ENCODE results near the gene EIF4G1. TPM values are rescaled to one million over a fixed set of nuclear protein-coding genes. Genes with fewer than 3 reads are reported as not detected.
A peak's percentile ranks its signal among the peaks of the same experiment; 100 is the strongest.

The EIF4G1 gene
- total and polyA plus RNA-seq, 10 of the 15 experiments (the other 5 are each of a cell fraction or from before 2014, with no cell fraction given), result 5.7 to 462 (median 237) TPM

DNA sequence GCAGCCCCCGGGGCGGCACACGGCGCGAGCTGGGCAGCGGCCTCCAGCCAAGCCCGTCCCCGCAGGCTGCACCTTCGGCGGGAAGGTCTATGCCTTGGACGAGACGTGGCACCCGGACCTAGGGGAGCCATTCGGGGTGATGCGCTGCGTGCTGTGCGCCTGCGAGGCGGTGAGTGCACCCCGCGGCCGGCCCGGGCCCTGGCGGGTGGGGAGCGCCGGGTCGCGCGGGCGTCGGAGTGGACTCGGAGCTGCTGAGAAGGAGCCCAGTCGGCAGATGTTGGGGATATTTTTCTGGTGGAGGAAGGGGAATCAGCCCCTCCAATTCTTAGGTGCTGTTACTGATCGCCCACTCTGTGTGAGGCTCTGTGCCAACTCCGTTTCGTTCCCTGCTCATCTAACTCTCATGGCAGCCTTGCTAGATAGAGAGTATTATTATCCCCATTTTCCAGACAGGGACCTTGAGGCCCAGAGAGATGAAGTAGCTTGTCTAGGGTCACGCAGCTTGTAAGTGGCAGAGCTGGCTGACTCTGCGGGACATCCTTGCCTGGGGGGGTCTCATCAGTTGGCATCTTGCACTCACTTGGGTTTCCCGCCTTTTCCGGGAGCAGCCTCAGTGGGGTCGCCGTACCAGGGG lies 66.3 kb downstream of the EIF4G1 start:
- TF ChIP-seq, protein P1, sequence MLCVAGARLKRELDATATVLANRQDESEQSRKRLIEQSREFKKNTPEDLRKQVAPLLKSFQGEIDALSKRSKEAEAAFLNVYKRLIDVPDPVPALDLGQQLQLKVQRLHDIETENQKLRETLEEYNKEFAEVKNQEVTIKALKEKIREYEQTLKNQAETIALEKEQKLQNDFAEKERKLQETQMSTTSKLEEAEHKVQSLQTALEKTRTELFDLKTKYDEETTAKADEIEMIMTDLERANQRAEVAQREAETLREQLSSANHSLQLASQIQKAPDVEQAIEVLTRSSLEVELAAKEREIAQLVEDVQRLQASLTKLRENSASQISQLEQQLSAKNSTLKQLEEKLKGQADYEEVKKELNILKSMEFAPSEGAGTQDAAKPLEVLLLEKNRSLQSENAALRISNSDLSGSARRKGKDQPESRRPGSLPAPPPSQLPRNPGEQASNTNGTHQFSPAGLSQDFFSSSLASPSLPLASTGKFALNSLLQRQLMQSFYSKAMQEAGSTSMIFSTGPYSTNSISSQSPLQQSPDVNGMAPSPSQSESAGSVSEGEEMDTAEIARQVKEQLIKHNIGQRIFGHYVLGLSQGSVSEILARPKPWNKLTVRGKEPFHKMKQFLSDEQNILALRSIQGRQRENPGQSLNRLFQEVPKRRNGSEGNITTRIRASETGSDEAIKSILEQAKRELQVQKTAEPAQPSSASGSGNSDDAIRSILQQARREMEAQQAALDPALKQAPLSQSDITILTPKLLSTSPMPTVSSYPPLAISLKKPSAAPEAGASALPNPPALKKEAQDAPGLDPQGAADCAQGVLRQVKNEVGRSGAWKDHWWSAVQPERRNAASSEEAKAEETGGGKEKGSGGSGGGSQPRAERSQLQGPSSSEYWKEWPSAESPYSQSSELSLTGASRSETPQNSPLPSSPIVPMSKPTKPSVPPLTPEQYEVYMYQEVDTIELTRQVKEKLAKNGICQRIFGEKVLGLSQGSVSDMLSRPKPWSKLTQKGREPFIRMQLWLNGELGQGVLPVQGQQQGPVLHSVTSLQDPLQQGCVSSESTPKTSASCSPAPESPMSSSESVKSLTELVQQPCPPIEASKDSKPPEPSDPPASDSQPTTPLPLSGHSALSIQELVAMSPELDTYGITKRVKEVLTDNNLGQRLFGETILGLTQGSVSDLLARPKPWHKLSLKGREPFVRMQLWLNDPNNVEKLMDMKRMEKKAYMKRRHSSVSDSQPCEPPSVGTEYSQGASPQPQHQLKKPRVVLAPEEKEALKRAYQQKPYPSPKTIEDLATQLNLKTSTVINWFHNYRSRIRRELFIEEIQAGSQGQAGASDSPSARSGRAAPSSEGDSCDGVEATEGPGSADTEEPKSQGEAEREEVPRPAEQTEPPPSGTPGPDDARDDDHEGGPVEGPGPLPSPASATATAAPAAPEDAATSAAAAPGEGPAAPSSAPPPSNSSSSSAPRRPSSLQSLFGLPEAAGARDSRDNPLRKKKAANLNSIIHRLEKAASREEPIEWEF (IDR thresholded peaks at IDR 0.05; ENCODE audit: insufficient replicate concordance, low read depth, low read length), result no peak
- TF ChIP-seq CBFB (IDR thresholded peaks at IDR 0.05; ENCODE audit: low read depth), result no peak
- peak; percentile 88 for TF ChIP-seq SUZ12 (IDR thresholded peaks at IDR 0.05; ENCODE audit: unreplicated experiment)
- peak; percentile 78; the same call in 1 of the 2 replicates for TF ChIP-seq EZH2 (IDR thresholded peaks at IDR 0.05; ENCODE audit: borderline replicate concordance, control insufficient read depth, low read depth, low read length)
- TF ChIP-seq IKZF1 (conservative IDR thresholded peaks at IDR 0.05), result no peak
- FAIRE-seq, result no peak
- ATAC-seq, result no peak
- ChIA-PET SMC1A (ENCODE audit: uncharacterized antibody, unreplicated experiment) (no interaction called here), POLR2A (no interaction called here), CTCF (no interaction called here), RAD21 (ENCODE audit: unreplicated experiment) (no interaction called here)
- no peak overlapping the region for H3K4me3 ChIP-seq
- H3K4me2 ChIP-seq (ENCODE audit: control insufficient read depth, insufficient read depth), result no peak overlapping the region
- H3K27me3 ChIP-seq (replicated peaks in 1 of 2; ENCODE audit: control insufficient read depth in 2 of 2, insufficient read depth in 2 of 2, low read length in 1 of 2), result peaks cover 17 to 21% of the 10 kb centered on the region in 2 experiments
- no TSS peak for BruUV-seq (replicated peaks)
- 16% methylated on average over 29 of the region's 42 CpGs for WGBS (ENCODE audit: insufficient coverage, insufficient replicate concordance, low lambda C conversion rate, missing lambda C conversion rate)
- H4K20me1 ChIP-seq (ENCODE audit: control insufficient read depth, insufficient read depth), result no peaks in the 10 kb centered on the region
- H3K27ac ChIP-seq (ENCODE audit: control insufficient read depth, insufficient read depth), result no peak overlapping the region
- no peaks in the 10 kb centered on the region for H3K4me1 ChIP-seq (ENCODE audit: control insufficient read depth, insufficient read depth, low read length)
- no peaks in the 10 kb centered on the region for H3K79me2 ChIP-seq (ENCODE audit: control insufficient read depth, insufficient read depth, low read length)
- no peaks in the 10 kb centered on the region for H3K36me3 ChIP-seq (ENCODE audit: control insufficient read depth in 2 of 2, insufficient read depth in 2 of 2, low read length in 1 of 2)
- DNase-seq (ENCODE audit: low read depth, low spot score), result no peak
- intact Hi-C loops (cut with micrococcal nuclease; ENCODE audit: unreplicated experiment), result no loop called here
- in situ Hi-C loops (cut with MboI), result no loop called here
- no peaks in the 10 kb centered on the region for H3K9me3 ChIP-seq (replicated peaks; ENCODE audit: control insufficient read depth, insufficient read depth, low read length)
- H3K9ac ChIP-seq (ENCODE audit: control insufficient read depth, insufficient read depth, low read length), result no peak overlapping the region
- no peak overlapping the region for H2AFZ ChIP-seq (ENCODE audit: control insufficient read depth, low read depth, low read length)
